ENCODE measurements around the gene DPP6. TPM values are rescaled to one million over a fixed set of nuclear protein-coding genes. Genes with fewer than 3 reads are reported as not detected.

The DPP6 gene
- total RNA-seq, 2 experiments from 2014 or later: not detected

DNA sequence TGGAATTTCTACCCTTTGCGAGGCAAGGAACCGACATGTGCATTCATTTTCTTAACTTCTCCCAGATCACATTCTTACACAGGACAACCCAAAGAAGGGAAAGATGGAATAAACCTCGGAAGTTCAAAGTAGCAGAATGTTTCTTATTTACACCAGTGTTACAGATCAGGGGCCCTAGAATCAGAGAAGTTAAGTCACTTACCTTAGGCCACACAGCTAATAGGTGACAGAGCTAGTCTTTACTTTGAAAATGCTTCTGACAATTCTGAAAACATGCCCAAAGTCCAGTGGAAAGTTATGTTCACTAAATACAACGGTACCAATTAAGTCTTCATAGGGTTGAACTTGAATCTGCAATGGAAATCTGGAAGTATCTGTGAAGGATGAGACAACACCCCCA, 437.7 kb downstream of the DPP6 start:
- Histone ChIP-seq H3K79me2 (ENCODE audit: insufficient read depth, low read depth, low read length) (no peaks in the 10 kb centered on the region), H3K36me3 (ENCODE audit: insufficient read depth, low read length) (no peaks in the 10 kb centered on the region), H3K4me3 (ENCODE audit: low read depth, low read length, poor library complexity, severe bottlenecking) (no peak overlapping the region), H2AFZ (ENCODE audit: low read length) (no peak overlapping the region), H3K9me3 (ENCODE audit: low read length) (no peaks in the 10 kb centered on the region), H4K20me1 (ENCODE audit: insufficient read depth, low read length) (no peaks in the 10 kb centered on the region), H3K27ac (ENCODE audit: low read depth, low read length, poor library complexity, severe bottlenecking) (no peak overlapping the region), H3K4me2 (ENCODE audit: low read length) (no peak overlapping the region), H3K9me2 (ENCODE audit: insufficient read depth, low read length) (no peaks in the 10 kb centered on the region), H3K4me1 (ENCODE audit: insufficient read depth, low read length, poor library complexity, severe bottlenecking) (no peaks in the 10 kb centered on the region)
- TF ChIP-seq, protein P1, sequence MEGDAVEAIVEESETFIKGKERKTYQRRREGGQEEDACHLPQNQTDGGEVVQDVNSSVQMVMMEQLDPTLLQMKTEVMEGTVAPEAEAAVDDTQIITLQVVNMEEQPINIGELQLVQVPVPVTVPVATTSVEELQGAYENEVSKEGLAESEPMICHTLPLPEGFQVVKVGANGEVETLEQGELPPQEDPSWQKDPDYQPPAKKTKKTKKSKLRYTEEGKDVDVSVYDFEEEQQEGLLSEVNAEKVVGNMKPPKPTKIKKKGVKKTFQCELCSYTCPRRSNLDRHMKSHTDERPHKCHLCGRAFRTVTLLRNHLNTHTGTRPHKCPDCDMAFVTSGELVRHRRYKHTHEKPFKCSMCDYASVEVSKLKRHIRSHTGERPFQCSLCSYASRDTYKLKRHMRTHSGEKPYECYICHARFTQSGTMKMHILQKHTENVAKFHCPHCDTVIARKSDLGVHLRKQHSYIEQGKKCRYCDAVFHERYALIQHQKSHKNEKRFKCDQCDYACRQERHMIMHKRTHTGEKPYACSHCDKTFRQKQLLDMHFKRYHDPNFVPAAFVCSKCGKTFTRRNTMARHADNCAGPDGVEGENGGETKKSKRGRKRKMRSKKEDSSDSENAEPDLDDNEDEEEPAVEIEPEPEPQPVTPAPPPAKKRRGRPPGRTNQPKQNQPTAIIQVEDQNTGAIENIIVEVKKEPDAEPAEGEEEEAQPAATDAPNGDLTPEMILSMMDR (conservative IDR thresholded peaks at IDR 0.05; ENCODE audit: low read length): no peak
- TF ChIP-seq EZH2phosphoT487 (IDR thresholded peaks at IDR 0.05; ENCODE audit: borderline replicate concordance, low read depth, low read length): no peak
- no peak for DNase-seq (ENCODE audit: low spot score)
- POLR2A ChIA-PET: no interaction called here
- no TSS peak for BruUV-seq (replicated peaks)
- intact Hi-C loops (cut with micrococcal nuclease; ENCODE audit: unreplicated experiment): no loop called here
- CTCF ChIA-PET (ENCODE audit: unreplicated experiment): no interaction called here

DNA sequence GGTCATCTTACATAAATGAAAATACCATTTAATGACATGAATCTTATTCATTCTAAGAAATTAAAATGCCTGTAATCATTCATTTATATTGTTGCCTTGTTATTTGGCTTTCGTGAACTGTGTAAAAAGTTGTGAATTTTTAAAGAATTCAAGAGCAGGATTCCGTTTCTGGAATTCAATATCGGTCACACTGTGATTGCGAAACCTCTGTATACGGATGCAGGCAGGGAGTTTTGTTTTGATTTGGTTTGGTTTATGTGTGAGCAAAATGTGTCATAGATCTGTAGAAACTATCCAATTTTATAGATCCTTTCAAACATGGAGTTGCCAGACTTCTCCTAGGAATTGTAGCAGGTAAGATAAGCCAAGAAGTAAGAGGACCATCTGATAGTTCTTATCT, 441.4 kb downstream of the DPP6 start:
- POLR2A ChIA-PET: no interaction called here
- BruUV-seq (replicated peaks): no TSS peak
- H3K4me2 ChIP-seq (ENCODE audit: low read length): no peak overlapping the region
- no peak overlapping the region for H2AFZ ChIP-seq (ENCODE audit: low read length)
- no peaks in the 10 kb centered on the region for H3K9me3 ChIP-seq (ENCODE audit: low read length)
- no peak for TF ChIP-seq EZH2phosphoT487 (IDR thresholded peaks at IDR 0.05; ENCODE audit: borderline replicate concordance, low read depth, low read length)
- TF ChIP-seq, protein P1 (conservative IDR thresholded peaks at IDR 0.05; ENCODE audit: low read length): no peak
- no peaks in the 10 kb centered on the region for H3K4me1 ChIP-seq (ENCODE audit: insufficient read depth, low read length, poor library complexity, severe bottlenecking)
- H3K9me2 ChIP-seq (ENCODE audit: insufficient read depth, low read length): no peaks in the 10 kb centered on the region
- H4K20me1 ChIP-seq (ENCODE audit: insufficient read depth, low read length): no peaks in the 10 kb centered on the region
- no peak overlapping the region for H3K27ac ChIP-seq (ENCODE audit: low read depth, low read length, poor library complexity, severe bottlenecking)
- CTCF ChIA-PET (ENCODE audit: unreplicated experiment): no interaction called here
- no peak overlapping the region for H3K4me3 ChIP-seq (ENCODE audit: low read depth, low read length, poor library complexity, severe bottlenecking)
- no peak for DNase-seq (ENCODE audit: low spot score)
- no peaks in the 10 kb centered on the region for H3K79me2 ChIP-seq (ENCODE audit: insufficient read depth, low read depth, low read length)
- intact Hi-C loops (cut with micrococcal nuclease; ENCODE audit: unreplicated experiment): no loop called here
- no peaks in the 10 kb centered on the region for H3K36me3 ChIP-seq (ENCODE audit: insufficient read depth, low read length)

DNA sequence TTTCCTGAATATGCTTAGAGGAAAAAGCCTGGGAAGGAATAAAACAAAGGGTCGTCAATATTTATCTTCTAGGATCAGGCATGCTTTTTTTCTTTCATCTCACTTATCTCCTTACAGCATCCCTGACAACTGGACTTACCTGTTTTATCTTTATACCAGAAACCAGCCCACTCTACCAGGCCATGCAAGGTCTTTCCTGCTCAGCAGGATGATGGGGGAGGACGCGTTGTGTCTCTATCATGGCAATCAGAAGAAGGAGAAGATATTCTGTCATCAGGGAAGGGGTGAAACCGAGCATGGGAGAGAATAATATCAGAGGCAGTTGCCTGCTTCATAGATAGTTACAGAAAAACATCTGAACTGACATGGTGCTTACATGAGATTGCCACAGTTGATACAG, 445.6 kb downstream of the DPP6 start:
- no peak overlapping the region for H3K4me2 ChIP-seq (ENCODE audit: low read length)
- no peak for DNase-seq (ENCODE audit: low spot score)
- H3K9me3 ChIP-seq (ENCODE audit: low read length): no peaks in the 10 kb centered on the region
- TF ChIP-seq, protein P1 (conservative IDR thresholded peaks at IDR 0.05; ENCODE audit: low read length): no peak
- no peak for TF ChIP-seq EZH2phosphoT487 (IDR thresholded peaks at IDR 0.05; ENCODE audit: borderline replicate concordance, low read depth, low read length)
- H3K4me1 ChIP-seq (ENCODE audit: insufficient read depth, low read length, poor library complexity, severe bottlenecking): no peaks in the 10 kb centered on the region
- BruUV-seq (replicated peaks): no TSS peak
- CTCF ChIA-PET (ENCODE audit: unreplicated experiment): no interaction called here
- no peaks in the 10 kb centered on the region for H3K9me2 ChIP-seq (ENCODE audit: insufficient read depth, low read length)
- POLR2A ChIA-PET: no interaction called here
- no peaks in the 10 kb centered on the region for H3K36me3 ChIP-seq (ENCODE audit: insufficient read depth, low read length)
- H3K79me2 ChIP-seq (ENCODE audit: insufficient read depth, low read depth, low read length): no peaks in the 10 kb centered on the region
- H2AFZ ChIP-seq (ENCODE audit: low read length): no peak overlapping the region
- no peak overlapping the region for H3K4me3 ChIP-seq (ENCODE audit: low read depth, low read length, poor library complexity, severe bottlenecking)
- no peak overlapping the region for H3K27ac ChIP-seq (ENCODE audit: low read depth, low read length, poor library complexity, severe bottlenecking)
- intact Hi-C loops (cut with micrococcal nuclease; ENCODE audit: unreplicated experiment): no loop called here
- no peaks in the 10 kb centered on the region for H4K20me1 ChIP-seq (ENCODE audit: insufficient read depth, low read length)
